ENCODE measurements around the gene PTPN1.
"Not testable (repeated sequence)": the region's sequence is repeated elsewhere in the genome, so short reads cannot be mapped to it uniquely, and the experiment has no call there.

The PTPN1 gene

DNA sequence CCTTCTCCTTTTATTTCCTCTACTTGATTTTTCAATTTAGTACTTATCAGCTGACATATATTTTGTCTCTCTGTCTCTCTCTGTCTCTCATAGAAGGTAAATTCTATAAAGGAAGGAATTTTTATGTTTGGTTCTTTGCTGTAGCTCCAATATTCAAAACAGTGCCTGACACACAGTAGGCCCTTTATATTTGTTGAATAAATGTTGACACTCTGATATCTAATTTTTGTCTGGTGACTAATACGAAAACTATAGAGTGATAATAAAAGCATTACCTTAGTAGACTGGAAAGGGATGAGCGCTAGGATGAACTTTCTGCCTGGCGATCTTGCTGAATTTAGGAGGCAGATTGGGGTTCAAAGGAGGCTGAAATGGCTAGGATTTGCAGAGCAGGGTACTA is 42.8 kb downstream of the PTPN1 start:
- no peak for DNase-seq (ENCODE audit: low read depth in 1 of 2, low spot score in 1 of 2)

DNA sequence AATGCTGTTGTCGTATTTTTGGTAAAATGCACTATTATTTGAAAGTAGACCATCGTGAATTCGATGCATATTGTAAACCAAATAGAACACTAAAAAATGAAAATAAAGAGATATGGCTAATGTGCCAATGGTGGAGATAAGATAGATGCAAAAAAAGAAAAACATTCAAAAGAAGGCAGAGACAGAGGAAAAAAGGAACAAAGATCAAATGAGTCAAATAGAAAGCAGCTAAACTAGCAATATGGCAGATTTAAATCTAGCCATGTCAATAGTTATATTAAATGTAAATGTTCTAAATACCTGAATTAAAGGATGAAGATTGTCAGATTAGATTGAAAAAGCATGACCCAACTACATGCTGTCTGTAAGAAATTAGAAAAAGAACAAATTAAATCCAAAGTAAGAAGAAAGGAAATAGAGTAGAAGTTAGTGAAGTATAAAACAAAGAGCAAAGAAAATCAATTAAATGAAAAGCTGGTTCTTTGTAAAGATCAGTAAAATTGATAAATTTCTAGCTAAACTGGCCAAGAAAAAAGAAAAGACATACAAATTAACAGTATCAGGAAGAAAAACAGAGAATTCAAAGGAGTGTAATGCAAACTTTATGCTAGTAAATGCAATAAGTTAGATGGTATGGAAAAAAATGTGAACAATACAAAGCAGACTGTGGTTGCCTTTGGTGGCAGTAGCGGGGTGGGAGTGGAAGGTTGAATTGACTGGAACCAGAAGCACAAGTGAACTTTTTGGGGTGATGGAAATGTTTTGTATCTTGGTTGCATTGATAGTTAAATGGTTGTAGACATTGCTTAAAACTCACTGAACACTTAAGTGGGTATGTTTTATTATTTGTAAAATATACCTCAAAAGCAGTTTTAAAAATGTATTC is 44.8 kb downstream of the PTPN1 start:
- no peak for DNase-seq (ENCODE audit: low read depth in 1 of 2, low spot score in 1 of 2)

DNA sequence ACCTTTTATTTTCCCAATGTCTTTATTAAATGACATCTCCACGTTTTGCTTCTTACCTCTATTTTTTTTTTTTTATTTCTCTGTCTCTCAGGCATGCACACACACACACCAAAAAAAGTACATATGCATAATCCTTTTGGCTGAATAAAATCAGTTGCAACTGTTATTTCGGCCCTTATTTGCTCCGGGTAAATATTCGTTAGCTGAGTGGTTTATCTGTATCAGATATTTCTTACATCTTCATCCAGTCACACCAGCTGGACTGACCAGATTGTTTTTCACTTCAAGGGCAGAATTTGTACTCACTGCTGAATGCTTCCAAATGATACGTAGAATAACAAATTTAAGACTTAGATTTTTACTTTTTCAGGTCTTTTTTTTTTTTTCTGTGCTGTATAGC is 45.5 kb downstream of the PTPN1 start:
- DNase-seq (ENCODE audit: low read depth in 1 of 2, low spot score in 1 of 2): no peak

DNA sequence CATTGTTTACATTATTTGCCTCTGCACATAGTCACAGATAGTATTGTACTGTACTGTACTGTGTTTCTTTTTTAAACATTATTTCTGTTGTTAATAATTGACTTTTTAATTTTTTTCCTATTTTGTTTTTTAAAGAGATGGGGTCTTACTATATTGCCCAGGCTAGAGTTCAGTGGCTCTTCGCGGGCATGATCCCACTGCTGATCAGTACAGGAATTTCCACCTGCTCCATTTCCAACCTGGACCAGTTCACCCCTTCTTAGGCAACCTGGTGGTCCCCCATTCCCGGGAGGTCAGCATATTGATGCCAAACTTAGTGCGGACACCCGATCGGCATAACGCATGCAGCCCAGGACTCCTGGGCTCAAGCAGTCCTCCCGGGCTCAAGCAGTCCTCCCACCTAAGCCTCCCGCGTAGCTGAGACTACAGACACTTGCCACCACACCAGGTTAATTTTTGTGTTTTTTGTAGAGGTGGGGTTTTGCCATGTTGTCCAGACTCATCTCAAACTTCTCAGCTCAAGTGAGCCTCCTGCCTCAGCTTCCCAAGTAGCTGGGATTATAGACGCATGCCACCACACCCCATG is 47.5 kb downstream of the PTPN1 start:
- no peak for DNase-seq (ENCODE audit: low read depth in 1 of 2, low spot score in 1 of 2)

DNA sequence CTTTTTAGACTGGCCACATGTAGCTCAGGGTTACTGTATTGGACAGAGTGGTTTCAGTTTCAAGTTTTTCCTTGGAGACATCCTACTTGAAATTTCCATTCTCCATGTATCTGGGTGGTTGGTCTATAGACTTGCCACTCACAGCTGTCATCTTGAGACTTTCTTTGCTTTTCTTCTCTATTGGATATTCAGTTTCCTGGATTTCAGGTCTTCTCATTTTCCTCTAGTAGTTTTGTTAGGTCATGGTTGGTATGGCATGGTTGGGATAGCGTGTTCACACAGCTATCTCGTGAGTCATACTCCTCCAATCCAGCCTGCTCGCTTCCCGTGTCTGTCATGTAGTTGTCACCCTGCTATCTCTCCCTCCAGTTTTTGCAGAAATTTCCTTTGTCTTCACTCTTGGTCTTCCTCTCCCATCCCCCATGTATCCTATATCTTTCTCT is 48.3 kb downstream of the PTPN1 start:
- no peak for DNase-seq (ENCODE audit: low read depth in 1 of 2, low spot score in 1 of 2)

DNA sequence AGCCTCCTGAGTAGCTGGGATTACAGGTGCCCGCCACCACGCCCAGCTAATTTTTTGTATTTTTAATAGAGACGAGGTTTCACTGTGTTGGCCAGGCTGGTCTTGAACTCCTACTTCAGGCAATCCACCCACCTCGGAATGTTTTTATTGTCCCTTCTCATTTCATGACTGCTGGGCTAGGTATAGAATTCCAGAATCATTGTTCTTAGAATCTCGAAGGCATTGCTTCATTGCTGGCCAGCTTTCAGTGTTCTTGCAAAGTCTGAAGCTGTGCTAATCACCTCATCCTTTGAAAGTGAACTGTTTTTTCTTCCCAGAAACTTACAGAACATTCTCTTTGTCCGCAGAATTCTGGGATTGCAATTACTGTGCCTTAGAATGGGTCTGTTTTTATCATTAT is 49.0 kb downstream of the PTPN1 start:
- no peak for DNase-seq (ENCODE audit: low read depth in 1 of 2, low spot score in 1 of 2)

DNA sequence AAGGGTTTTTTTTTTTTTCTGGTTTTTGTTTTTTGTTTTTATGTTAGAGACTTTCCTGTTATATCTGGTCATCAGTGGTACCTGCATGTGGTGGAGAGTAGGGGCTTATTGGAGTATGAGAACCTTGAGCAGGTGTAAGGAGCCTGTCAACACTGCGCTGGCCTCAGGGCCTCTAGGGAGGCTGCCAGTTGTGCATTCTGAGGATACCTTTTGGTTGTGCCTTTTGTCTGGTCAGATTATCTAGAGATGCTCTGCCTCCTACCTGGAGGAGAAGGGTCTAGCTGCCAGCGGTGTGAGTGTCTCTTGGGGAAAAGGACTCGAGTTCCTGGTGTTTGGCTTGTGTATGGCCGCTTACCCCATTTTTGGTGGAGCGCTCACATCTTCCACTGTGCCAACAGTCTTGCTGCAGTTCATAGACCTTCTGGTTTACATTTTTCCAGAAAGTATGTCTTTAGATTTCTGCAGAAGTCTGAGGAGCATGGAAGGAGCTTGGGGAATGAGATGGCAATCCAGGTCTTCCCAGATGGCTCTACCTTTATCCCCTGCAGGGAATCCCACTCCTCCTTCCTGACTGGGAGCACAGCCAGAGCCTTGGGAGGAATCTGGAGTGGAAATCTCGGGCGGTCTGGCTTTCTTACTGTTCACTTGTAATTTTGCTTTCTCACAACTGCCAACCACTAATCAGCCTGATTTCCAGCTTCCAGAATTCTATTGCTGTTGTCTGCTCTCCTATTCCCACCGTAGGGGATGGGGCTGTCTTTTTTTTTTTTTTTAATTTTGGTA is 49.9 kb downstream of the PTPN1 start:
- no peak for DNase-seq (ENCODE audit: low read depth in 1 of 2, low spot score in 1 of 2)

DNA sequence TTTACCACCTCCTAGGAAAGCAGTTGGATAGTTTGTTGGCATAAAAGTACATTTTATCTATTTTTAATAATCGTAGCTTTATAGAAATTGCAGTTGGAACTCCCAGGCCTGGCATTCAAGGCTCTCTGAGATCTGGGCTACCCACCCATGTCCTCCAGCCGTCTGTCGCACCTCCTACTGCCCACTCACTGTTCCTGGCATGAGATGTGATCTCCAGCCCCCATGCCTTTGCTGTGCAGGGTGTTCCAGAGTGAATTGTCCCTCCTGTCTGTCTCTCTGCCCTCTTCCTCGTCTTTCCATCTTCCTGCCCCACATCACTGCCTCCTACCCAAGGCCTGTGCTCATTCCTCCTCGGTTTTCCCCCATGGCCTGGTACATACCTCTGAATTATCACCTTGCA is 50.7 kb downstream of the PTPN1 start:
- DNase-seq (ENCODE audit: low read depth in 1 of 2, low spot score in 1 of 2): no peak

DNA sequence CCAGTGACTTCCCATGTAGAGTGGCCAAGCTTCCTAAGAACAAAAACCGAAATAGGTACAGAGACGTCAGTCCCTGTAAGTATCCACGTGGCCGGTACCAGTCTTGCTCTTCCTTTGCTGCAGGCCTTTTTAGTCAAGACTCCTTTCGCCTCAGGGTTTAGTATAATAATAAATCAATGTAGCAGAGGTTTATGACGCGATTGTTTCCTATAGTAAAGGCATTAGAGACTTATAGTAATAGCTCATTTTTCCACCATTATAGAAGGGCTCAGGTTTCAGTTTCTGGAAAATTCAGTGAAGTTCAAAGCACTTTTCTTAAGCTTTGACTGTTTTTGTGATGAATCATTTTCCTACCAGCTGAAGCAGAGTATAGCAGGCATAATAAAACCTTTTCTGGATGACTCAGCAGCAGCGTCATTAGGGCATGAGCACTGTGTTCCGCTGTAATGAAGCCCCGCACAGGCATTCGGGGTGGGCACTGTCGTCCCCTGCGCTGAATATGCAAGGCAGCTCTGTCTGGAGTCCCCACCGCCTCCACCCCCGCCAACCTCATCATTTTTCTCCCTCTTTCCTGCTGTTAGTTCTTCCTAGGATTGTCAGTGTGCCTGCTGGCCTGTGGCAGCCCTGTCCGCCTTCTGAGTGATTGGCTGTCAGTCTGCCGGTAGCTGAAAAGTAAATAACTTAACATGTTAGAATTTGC is 51.3 kb downstream of the PTPN1 start:
- DNase-seq (ENCODE audit: low read depth in 1 of 2, low spot score in 1 of 2): peak; percentile 17 to 31

DNA sequence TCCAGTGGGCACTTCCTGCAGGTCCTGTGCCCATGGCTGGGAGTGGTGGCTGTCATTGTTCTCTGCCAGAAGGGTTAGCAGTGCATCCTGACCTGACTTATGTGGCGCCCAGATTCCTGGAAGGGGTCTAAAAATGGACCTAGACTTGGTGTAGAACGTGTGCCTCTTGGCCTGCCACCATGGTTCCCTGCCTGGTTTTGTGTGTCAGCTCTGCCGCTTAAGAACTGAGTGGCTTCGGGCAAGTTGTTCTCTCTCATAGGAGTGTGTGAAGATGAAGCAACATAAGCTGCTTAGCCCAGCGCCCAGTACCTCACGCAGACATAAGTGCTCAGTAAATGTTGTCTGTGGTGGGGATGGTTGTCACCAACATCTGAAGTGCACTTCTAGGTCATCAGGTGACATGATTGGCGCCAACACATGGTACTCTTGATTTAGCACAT is 52.1 kb downstream of the PTPN1 start:
- no peak for DNase-seq (ENCODE audit: low read depth in 1 of 2, low spot score in 1 of 2)

DNA sequence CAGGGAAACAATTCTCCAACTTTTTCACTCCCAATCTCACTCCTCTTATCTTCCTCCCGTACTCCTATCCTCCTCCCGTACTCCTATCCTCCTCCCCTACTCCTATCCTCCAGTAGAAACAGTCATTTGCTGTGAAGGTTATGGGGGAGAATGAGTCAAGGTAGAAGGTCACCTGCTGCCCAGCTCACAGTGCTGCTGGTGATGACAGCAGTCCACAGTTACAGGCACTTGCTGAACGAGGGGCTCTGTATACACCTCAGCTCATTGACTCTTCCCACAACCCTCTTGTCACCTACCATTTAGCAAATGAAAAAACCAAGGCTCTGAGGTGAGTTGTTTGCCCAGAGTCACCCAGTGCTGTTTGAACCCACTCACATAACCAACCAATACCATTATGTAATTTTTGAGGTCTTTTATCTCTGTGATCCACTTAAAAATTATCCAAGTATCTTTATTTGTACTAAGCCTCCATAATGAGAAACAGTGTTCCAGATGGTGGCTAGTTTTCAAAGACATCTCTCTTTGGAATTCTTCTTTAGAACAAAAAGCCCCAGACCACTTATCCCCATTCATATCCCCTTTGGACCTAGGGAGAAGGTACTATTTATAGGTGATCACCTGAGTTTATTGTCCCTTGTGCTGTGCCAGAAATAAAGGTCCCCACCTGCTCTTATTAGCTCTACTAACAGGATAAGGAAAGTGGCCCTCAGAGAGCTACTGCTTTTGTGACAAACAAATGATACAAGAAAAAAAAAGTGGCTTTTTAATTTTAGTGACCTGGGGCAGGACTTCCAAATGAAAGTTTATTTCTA is 53.2 kb downstream of the PTPN1 start:
- no peak for DNase-seq (ENCODE audit: low read depth in 1 of 2, low spot score in 1 of 2)

DNA sequence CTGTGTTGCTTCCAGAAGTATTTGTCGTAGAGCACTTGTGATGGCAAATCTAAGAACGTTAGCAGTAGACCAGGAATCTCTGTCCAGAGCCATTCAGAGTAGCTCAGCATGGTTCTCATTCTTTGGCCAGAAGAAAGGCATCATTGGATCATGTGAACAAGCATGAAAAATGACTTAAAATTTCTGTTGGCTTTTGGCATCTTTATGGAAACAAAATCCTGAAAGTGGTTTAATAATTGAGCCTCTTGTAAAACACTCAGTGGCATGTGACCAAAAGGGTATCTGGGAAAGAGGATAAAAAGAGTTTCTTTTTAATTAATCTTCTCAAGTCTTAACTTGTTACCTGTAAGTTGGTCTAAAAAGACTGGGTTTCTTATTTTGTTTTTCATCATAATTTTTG is 55.2 kb downstream of the PTPN1 start:
- DNase-seq (ENCODE audit: low read depth in 1 of 2, low spot score in 1 of 2): no peak

DNA sequence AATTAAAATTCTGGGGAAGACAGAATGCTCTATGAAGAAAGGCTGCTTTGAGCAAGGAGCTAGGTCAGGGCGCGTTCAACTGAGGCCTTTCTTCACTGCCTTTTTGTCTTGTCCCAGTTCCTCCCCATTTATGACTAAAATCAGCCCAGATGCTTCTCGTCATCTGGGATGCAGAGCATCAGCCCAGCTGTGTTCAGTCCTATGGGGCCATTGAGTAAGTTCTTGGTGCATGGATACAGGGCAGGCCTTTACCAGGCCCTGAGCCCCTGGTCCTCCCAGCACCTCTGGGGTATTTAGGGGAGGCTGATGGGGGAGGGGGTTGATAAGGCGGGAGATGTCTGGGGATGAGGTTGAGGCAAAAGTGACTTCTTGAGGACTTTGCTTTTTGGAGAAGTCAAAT is 55.7 kb downstream of the PTPN1 start:
- no peak for DNase-seq (ENCODE audit: low read depth in 1 of 2, low spot score in 1 of 2)

DNA sequence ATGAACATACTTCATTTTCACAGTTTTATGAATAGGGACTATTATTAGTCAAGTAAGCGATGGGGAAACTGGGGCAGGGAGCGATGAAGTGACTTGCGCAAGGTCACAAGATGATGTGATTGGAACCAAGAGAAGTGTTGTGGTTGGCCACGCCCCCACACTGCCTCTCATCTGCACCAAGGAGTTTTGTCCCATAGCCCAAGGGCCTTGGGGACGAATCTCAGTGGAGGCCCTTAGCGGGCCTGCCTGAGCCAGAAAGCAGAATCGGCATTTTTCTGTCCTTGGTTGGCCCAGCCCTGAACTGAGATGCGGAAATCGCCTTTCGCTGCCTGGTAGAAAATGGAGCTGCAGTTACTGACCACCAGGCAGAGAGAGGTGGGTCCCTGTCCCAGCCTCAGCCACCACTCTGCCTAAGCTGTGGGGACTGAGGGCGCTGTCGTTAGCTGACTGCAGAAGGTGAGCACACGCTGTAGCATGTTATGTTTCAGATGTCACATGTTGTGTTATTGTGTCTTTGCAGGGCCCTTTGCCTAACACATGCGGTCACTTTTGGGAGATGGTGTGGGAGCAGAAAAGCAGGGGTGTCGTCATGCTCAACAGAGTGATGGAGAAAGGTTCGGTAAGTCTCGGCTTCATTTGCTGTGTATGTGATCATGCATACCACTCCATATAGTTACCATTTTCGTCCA is 57.8 kb downstream of the PTPN1 start:
- no peak for DNase-seq (ENCODE audit: low read depth in 1 of 2, low spot score in 1 of 2)

DNA sequence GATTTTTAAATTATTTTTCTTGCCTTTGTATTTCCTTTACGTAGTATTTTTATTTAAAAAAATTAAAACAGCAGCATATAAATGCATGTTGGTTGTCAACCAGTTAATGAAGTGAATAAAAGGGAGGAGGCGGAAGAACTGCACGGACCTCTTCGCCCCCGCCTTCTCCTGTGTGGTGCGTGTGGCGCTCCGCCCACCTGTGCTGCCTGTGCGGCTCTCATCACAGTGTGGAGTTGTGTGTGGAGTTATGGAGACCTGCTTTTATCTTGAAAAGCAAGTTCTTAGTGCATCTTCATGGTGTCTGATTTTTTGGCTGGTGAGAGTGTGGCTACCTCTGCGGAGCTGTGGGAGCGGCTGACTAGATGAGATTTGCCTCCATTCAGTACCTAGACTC is 58.4 kb downstream of the PTPN1 start:
- no peak for DNase-seq (ENCODE audit: low read depth in 1 of 2, low spot score in 1 of 2)

DNA sequence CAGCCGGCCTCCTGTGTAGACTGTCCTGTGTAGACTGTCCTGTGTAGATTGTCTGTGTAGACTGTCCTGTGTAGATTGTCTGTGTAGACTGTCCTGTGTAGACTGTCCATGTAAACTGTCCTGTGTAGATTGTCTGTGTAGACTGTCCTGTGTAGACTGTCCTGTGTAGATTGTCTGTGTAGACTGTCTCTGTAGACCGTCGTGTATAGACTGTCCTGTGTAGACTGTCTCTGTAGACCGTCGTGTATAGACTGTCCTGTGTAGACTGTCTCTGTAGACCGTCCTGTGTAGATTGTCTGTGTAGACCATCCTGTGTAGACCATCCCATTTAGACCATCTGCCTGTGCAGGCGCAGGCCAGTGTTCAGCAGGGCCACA is 59.3 kb downstream of the PTPN1 start:
- not testable (repeated sequence) for DNase-seq (ENCODE audit: low read depth in 1 of 2, low spot score in 1 of 2)

DNA sequence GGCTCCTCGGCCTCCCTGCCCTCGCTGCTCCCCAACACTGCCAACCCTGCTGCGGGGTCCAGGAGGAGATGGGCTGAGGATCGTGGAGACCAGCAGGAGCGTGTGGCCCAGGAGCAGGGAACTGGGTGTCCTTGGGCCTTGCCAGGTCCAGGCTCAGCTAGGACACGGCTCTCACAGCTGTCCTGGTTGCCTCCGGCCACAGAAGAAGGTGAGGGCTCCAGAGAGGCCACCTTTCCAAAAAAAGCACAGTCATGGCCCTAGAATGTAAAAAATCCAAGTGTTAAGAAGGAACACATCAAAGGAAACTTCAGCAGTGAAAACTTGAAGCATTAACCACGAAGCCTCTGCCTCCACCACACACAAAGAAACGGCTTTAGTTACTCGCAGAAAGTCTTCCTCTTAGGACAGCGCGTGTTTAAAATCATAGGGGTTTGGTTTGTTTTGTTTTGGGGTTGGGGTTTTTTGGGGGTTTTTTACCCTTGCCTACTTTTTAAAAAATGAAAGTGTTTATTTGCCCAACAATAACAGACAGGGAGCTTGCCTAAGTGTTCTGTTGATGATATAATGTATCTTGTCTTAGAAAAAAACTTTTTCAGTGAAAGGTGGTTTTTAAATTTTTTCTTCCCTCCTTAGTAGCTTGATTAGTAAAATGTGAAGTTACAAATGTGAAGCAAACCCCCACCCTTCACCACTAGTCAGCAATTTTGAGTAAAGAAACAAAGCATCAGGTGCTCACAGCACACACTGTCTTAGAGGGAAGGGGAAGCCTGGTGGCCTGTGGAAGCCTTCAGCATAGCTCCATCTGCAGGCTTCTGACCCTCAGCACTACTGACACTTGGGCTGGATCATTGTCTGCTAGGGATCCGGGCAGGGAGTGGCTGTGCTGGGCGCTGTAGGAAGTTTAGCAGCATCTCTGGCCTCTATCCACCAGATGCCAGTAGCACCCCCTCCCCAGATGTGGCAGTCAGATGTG is 60.0 kb downstream of the PTPN1 start:
- DNase-seq (ENCODE audit: low read depth in 1 of 2, low spot score in 1 of 2): no peak

DNA sequence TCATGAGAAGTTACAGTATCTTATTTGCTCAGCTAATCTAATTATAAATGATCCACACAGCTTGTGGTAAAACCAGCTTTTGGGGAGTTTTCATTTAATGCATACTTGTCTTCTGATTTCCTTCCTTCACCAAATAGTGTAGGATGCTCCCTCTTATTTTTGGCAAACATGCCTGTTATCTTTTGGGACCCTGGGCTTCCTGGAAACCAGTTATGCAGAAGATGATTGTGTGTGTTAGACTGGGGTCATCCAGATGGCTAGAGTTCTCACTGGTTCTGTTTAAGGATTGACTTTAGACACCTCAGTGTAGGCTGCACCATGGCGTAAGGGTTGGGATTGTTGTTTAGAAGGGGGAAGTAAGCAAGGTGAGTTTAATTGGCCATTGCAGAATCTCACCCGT is 61.3 kb downstream of the PTPN1 start:
- DNase-seq (ENCODE audit: low read depth in 1 of 2, low spot score in 1 of 2): no peak
